Measurements from ENCODE around the gene HOXA6.

DNA sequence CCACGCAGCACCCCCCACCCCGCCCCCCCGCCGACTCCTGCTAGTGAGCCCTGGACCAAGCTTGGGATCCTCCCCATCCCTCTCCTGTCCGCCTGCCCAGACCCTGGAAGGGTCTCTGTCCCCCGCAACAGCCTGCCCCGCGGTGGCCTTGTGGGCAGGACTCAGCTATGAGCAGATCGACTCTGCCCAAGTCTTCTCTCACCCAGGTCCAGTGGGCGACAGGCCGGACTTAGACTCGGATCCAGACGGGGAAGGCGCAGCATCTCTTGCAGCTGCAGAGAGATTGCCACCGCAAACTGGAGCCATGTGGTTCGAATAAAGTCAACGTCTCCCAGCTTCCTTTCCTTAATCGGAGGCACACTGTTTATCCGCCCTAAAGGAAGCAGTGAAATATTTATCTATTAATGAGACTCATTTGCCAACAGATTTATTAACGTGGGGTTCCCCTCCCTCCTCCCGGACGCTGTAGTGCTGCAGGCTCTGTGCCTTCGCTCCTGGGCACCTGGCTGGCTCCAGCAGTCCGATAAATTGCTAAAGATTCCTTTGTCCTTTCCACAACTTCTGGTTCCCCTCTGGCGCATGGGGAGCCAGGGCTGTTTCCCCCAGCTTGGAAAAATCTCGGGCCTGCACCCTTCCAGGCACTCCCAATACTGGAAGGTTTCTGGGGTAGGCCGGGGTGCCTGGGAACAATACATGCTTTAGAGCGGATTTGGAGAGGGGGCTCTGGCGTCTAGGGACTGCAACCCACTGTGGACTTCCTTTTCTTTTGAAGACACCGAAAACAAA, 9.5 kb upstream of the HOXA6 start:
- TF ChIP-seq MXI1 (conservative IDR thresholded peaks at IDR 0.05; ENCODE audit: poor library complexity, severe bottlenecking) (no peak), EZH2 (IDR thresholded peaks at IDR 0.05; ENCODE audit: borderline replicate concordance, insufficient read depth, low read length, poor library complexity, severe bottlenecking) (no peak), POLR2AphosphoS5 (IDR thresholded peaks at IDR 0.05) (no peak), SMC3 (conservative IDR thresholded peaks at IDR 0.05; ENCODE audit: poor library complexity) (no peak), CTCF (IDR thresholded peaks at IDR 0.05; ENCODE audit: poor library complexity, severe bottlenecking) (no peak)

All from neural cell (in vitro differentiated cells).